PC-3 (cell line): Measurements from ENCODE around the gene ACOXL. TPM values are rescaled to one million over a fixed set of nuclear protein-coding genes. Genes with fewer than 3 reads are reported as not detected.

Experiments
- ATAC-seq: fragments of 200-7000 bp; cut with Tn5 transposase; 2 replicates; pipeline ENCODE4 v1.9.1; 2020; ENCODE audit warnings: mild to moderate bottlenecking, moderate library complexity
- BruUV-seq: library from RNA; stranded (reverse); fragments of 400-500 nt; replicated peaks from 2 replicates; lab custom pipeline; 2021; lab: Mats Ljungman, UMichigan
- CTCF ChIA-PET: fragments of 300-600 bp; sonication (Branson Sonifier 250); formaldehyde crosslinking; loops from one replicate; lab custom pipeline; 2022; ENCODE audit warnings: antibody characterized with exemption; lab: Charles Lee
- POLR2A ChIA-PET: fragments of 300-600 bp; sonication (Branson Sonifier 250); formaldehyde crosslinking; loops from one replicate; lab custom pipeline; 2022; ENCODE audit warnings: antibody characterized with exemption; ENCODE audit not compliant: unreplicated experiment; lab: Charles Lee
- DNase-seq: peaks from one replicate; pipeline ENCODE4 v3.0.0-alpha.2; 2015
- H2AFZ ChIP-seq: fragments of 300-600 bp; sonication (generic); 2 replicates; pipeline ENCODE4 v1.6.0; 2016; ENCODE audit warnings: antibody characterized with exemption, low read length
- H3F3A ChIP-seq: fragments of 300-600 bp; sonication (generic); one replicate; pipeline ENCODE4 v1.6.0; 2017; ENCODE audit warnings: antibody characterized with exemption, low read length, control low read depth, mild to moderate bottlenecking; ENCODE audit not compliant: unreplicated experiment
- H3K27ac ChIP-seq: fragments of 300-600 bp; sonication (generic); 2 replicates; pipeline ENCODE4 v1.5.1; 2016; ENCODE audit warnings: mild to moderate bottlenecking, low read length
- H3K27me3 ChIP-seq: fragments of 300-600 bp; sonication (generic); 2 replicates; pipeline ENCODE4 v1.6.1; 2016; ENCODE audit warnings: low read length, mixed read lengths
- H3K36me3 ChIP-seq: fragments of 300-600 bp; sonication (generic); 2 replicates; pipeline ENCODE4 v1.6.1; 2016; ENCODE audit warnings: low read depth, mixed run types, low read length, mixed read lengths
- H3K4me1 ChIP-seq: fragments of 300-600 bp; sonication (generic); 2 replicates; pipeline ENCODE4 v1.5.1; 2016; ENCODE audit warnings: low read length; ENCODE audit not compliant: insufficient read depth
- H3K4me2 ChIP-seq: fragments of 300-600 bp; sonication (generic); 2 replicates; pipeline ENCODE4 v1.6.0; 2016; ENCODE audit warnings: low read length
- H3K4me3 ChIP-seq: fragments of 300-600 bp; sonication (generic); 2 replicates; pipeline ENCODE4 v1.5.1; 2016; ENCODE audit warnings: mild to moderate bottlenecking, low read length, mixed read lengths
- H3K79me2 ChIP-seq: fragments of 300-600 bp; sonication (generic); 2 replicates; pipeline ENCODE4 v1.6.1; 2017; ENCODE audit warnings: low read length, mixed read lengths
- H3K9ac ChIP-seq: fragments of 300-600 bp; sonication (generic); 2 replicates; pipeline ENCODE4 v1.6.0; 2016; ENCODE audit warnings: mild to moderate bottlenecking, low read length
- H3K9me2 ChIP-seq: fragments of 300-600 bp; sonication (generic); replicated peaks from 2 replicates; pipeline ENCODE4 v1.6.1; 2016; ENCODE audit warnings: mixed run types, low read length, mixed read lengths
- H3K9me3 ChIP-seq: fragments of 300-600 bp; sonication (generic); 2 replicates; pipeline ENCODE4 v1.6.1; 2016; ENCODE audit warnings: low read length, mixed read lengths
- H4K20me1 ChIP-seq: fragments of 300-600 bp; sonication (generic); 2 replicates; pipeline ENCODE4 v1.6.1; 2016; ENCODE audit warnings: low read length, mixed read lengths
- CTCF ChIP-seq: fragments of 300-600 bp; sonication (generic); conservative IDR thresholded peaks from 2 replicates; pipeline ENCODE4 v1.5.1; 2017; ENCODE audit warnings: antibody characterized with exemption, low read depth, mild to moderate bottlenecking, low read length
- EZH2 ChIP-seq: fragments of 300-600 bp; sonication (generic); IDR thresholded peaks from one replicate; pipeline ENCODE4 v1.6.1; 2017; ENCODE audit warnings: antibody characterized with exemption, mild to moderate bottlenecking, low read length; ENCODE audit not compliant: unreplicated experiment
- EZH2phosphoT487 ChIP-seq: fragments of 300-600 bp; sonication (generic); IDR thresholded peaks from 2 replicates; pipeline ENCODE4 v1.6.1; 2018; ENCODE audit warnings: mild to moderate bottlenecking, antibody characterized with exemption, low read length, borderline replicate concordance
- intact Hi-C: fragments of 100-400 bp; cut with micrococcal nuclease; formaldehyde crosslinking; loops from 2 replicates; pipeline ENCODE4 v1.9.0; 2023
- total RNA-seq: library from RNA; depleted of rRNA; stranded (reverse); fragments of >200 nt; gene quantifications from 2 replicates; pipeline ENCODE4 v1.2.3, GENCODE V29; 2014

The ACOXL gene
- total RNA-seq, 1 experiment from 2014 or later: 16.3 TPM

DNA sequence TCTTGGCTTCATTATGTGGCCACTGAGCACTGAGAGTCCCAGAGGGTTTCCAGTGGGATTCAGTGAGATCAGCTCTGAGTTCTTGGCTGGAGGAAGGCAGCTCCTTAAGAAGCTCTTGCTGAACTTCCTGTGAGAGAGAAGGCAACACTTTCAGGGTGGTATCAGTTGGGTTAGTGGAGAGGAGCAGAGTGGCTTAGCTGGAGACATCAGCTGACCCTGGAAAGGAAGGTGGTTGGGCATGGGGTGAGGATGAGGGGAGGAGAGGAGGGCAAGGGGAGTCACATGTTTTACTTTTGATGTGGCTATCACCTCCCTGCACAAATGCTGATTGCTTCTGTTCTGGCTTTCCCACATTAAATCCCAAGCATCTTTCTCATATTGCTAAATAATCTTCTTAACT lies 95.1 kb downstream of the ACOXL start:
- POLR2A ChIA-PET: no interaction called here

DNA sequence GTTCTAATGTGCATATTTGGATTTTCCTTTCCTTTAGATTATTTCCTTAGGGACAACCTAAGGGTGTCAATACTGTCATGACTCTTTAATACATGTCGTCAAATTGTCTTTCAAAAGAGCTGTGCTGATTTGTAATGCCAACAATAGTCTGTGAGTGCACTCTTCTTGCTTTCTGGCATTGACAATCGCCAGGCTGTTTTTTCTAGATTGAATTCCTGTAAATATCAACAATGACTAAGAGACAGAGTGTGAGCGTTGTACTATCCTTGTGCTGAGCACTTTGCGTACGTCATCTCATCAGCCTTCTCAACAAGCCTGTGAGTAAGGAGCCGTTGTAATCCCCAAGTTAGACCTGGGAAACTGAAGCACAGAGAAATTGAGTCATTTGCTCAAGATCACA lies 96.0 kb downstream of the ACOXL start:
- H3K4me3 ChIP-seq: no peak overlapping the region
- no TSS peak for BruUV-seq
- no peak overlapping the region for H3K4me2 ChIP-seq
- no peaks in the 10 kb centered on the region for H3F3A ChIP-seq
- TF ChIP-seq EZH2phosphoT487 (no peak), CTCF (no peak), EZH2 (no peak)
- intact Hi-C loops: no loop called here
- no peaks in the 10 kb centered on the region for H3K36me3 ChIP-seq
- H4K20me1 ChIP-seq: no peaks in the 10 kb centered on the region
- H3K9me3 ChIP-seq: no peaks in the 10 kb centered on the region
- ATAC-seq (no peak), DNase-seq (no peak)
- H3K27ac ChIP-seq: no peak overlapping the region
- no peak overlapping the region for H2AFZ ChIP-seq
- CTCF ChIA-PET: no interaction called here
- H3K9ac ChIP-seq: no peak overlapping the region
- POLR2A ChIA-PET: no interaction called here
- no peaks in the 10 kb centered on the region for H3K79me2 ChIP-seq
- H3K4me1 ChIP-seq: no peaks in the 10 kb centered on the region
- no peaks in the 10 kb centered on the region for H3K9me2 ChIP-seq
- H3K27me3 ChIP-seq: no peaks in the 10 kb centered on the region

More for the DNA sequence above, 95.1 kb downstream of the ACOXL start:
- H3K27me3 ChIP-seq: no peaks in the 10 kb centered on the region
- no peak for ATAC-seq
- H4K20me1 ChIP-seq: no peaks in the 10 kb centered on the region
- H3K36me3 ChIP-seq: no peaks in the 10 kb centered on the region
- H3K4me2 ChIP-seq: no peak overlapping the region
- H3K4me3 ChIP-seq: no peak overlapping the region
- TF ChIP-seq EZH2 (no peak), EZH2phosphoT487 (no peak)
- no peaks in the 10 kb centered on the region for H3K9me2 ChIP-seq
- no peaks in the 10 kb centered on the region for H3K4me1 ChIP-seq
- no peak overlapping the region for H3K9ac ChIP-seq
- BruUV-seq: no TSS peak
- H3K27ac ChIP-seq: no peak overlapping the region
- H3F3A ChIP-seq: no peaks in the 10 kb centered on the region
- no peak for DNase-seq
- CTCF ChIA-PET: no interaction called here
- intact Hi-C loops: no loop called here
- no peaks in the 10 kb centered on the region for H3K79me2 ChIP-seq
- no peaks in the 10 kb centered on the region for H3K9me3 ChIP-seq
- H2AFZ ChIP-seq: no peak overlapping the region

DNA sequence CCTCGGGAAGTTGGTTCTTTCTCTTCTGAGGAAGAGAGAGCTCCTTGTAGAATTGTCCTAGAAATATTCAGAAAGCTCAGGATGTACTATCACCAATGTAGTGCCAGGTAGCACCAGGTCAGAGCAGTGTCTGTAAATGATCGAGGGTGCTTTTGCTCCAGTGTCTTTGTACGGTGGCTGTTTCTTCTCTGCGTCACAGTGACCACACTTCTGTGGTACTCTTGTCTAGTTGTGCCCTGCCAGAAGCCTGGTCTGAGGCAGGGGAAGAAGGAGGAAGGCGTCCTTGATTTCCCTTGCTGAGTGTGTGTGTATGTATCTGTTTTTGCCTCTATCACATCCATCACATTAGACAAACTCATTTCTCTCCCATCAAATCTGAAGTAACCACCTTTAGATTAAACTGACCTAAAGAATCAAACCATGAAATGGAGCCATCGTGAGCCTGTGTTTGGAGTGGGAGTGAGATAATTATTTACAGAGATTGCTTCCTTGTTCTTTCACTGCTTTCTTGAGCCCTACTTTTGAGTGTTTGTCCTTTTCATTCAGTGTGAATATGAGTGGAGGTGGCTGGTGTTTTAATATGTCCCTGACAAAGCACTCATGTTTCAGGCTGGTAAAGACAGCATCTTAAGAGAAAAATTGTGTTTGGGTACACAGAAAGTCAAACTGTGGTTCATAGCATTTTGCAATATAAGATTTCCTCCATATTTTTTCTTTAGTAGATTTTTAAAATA lies 97.2 kb downstream of the ACOXL start:
- TF ChIP-seq EZH2phosphoT487 (no peak), EZH2 (no peak), CTCF (no peak)
- intact Hi-C loops: no loop called here
- no TSS peak for BruUV-seq
- Histone ChIP-seq H3K4me1 (no peaks in the 10 kb centered on the region), H3K9me3 (no peaks in the 10 kb centered on the region), H3K4me3 (no peak overlapping the region), H3K4me2 (no peak overlapping the region), H3K27ac (no peak overlapping the region), H3K36me3 (no peaks in the 10 kb centered on the region), H3K9me2 (no peaks in the 10 kb centered on the region), H3K27me3 (no peaks in the 10 kb centered on the region), H3F3A (no peaks in the 10 kb centered on the region), H3K79me2 (no peaks in the 10 kb centered on the region), H4K20me1 (no peaks in the 10 kb centered on the region), H2AFZ (no peak overlapping the region), H3K9ac (no peak overlapping the region)
- DNase-seq (no peak), ATAC-seq (no peak)
- ChIA-PET POLR2A (no interaction called here), CTCF (no interaction called here)
